Measurements from ENCODE around the gene RPL36.
A peak's percentile ranks its signal among the peaks of the same experiment; 100 is the strongest.

The RPL36 gene

GRCh38 chr19:5703819-5704818 is 14.0 kb downstream of the RPL36 start:
- peaks cover 50 to 80% of the 10 kb centered on the region in 2 donors for H3K36me3 ChIP-seq (replicated peaks in 1 of 2; ENCODE audit: control insufficient read depth in 2 of 2, insufficient read depth in 2 of 2, low read length in 2 of 2)
- no peak overlapping the region for H3K4me2 ChIP-seq (ENCODE audit: insufficient read depth, low read length, poor library complexity, severe bottlenecking)
- peaks cover 0 to 13% of the 10 kb centered on the region in 2 donors for H3K9me3 ChIP-seq (replicated peaks in 1 of 2; ENCODE audit: control insufficient read depth in 2 of 2, insufficient read depth in 1 of 2, low read depth in 1 of 2, low read length in 2 of 2)
- no peak overlapping the region for H4K91ac ChIP-seq (ENCODE audit: low read depth, low read length, poor library complexity)
- H2AK5ac ChIP-seq (ENCODE audit: low read depth, low read length) = peak overlapping the region; percentile 32
- WGBS, 2 donors (ENCODE audit: extremely low coverage in 2 of 2, insufficient read length in 2 of 2, insufficient replicate concordance in 1 of 2) = no CpG with 5 or more reads among the region's 40 CpGs
- H3K4me3 ChIP-seq (ENCODE audit: low read length in 2 of 2) = no peak overlapping the region
- no peak for DNase-seq (ENCODE audit: low spot score)
- H2BK12ac ChIP-seq (ENCODE audit: low read length) = no peak overlapping the region
- peaks cover 11% of the 10 kb centered on the region for H3K79me1 ChIP-seq (ENCODE audit: low read depth, low read length)
- H2AFZ ChIP-seq (ENCODE audit: low read length) = no peak overlapping the region
- no peaks in the 10 kb centered on the region for H3K4me1 ChIP-seq (ENCODE audit: control insufficient read depth in 2 of 2, insufficient read depth in 1 of 2, low read depth in 1 of 2, low read length in 2 of 2)
- H2BK5ac ChIP-seq (ENCODE audit: low read length) = peak overlapping the region; percentile 20
- no peak overlapping the region for H3K27ac ChIP-seq (replicated peaks; ENCODE audit: low read length)
- H3K14ac ChIP-seq (ENCODE audit: low read length) = no peak overlapping the region
- H3K23ac ChIP-seq (ENCODE audit: low read depth, low read length, poor library complexity) = no peak overlapping the region
- H3K18ac ChIP-seq (ENCODE audit: low read length) = no peak overlapping the region
- H2BK120ac ChIP-seq (ENCODE audit: low read depth, low read length) = peak overlapping the region; percentile 89
- H4K8ac ChIP-seq (ENCODE audit: low read depth, low read length) = no peak overlapping the region
- H2BK15ac ChIP-seq (ENCODE audit: low read length) = no peak overlapping the region
- H3K27me3 ChIP-seq (ENCODE audit: control insufficient read depth in 3 of 3, insufficient read depth in 3 of 3, low read depth in 1 of 3, low read length in 3 of 3) = no peaks in the 10 kb centered on the region
- no peak overlapping the region for H3K4ac ChIP-seq (ENCODE audit: low read length)
- H3K9ac ChIP-seq (ENCODE audit: low read depth, low read length, poor library complexity) = no peak overlapping the region

- H3K79me1 ChIP-seq (ENCODE audit: low read depth, low read length) = peaks cover 11% of the 10 kb centered on the region
- no peak overlapping the region for H2AK5ac ChIP-seq (ENCODE audit: low read depth, low read length)
- H3K9ac ChIP-seq (ENCODE audit: low read depth, low read length, poor library complexity) = no peak overlapping the region
- H3K27ac ChIP-seq (replicated peaks; ENCODE audit: low read length) = no peak overlapping the region
- WGBS, 2 donors (ENCODE audit: extremely low coverage in 2 of 2, insufficient read length in 2 of 2, insufficient replicate concordance in 1 of 2) = no CpG with 5 or more reads among the region's 16 CpGs
- no peak overlapping the region for H3K4me2 ChIP-seq (ENCODE audit: insufficient read depth, low read length, poor library complexity, severe bottlenecking)
- H3K4me1 ChIP-seq (ENCODE audit: control insufficient read depth in 2 of 2, insufficient read depth in 1 of 2, low read depth in 1 of 2, low read length in 2 of 2) = no peaks in the 10 kb centered on the region
- no peak for DNase-seq (ENCODE audit: low spot score)
- no peaks in the 10 kb centered on the region for H3K27me3 ChIP-seq (ENCODE audit: control insufficient read depth in 3 of 3, insufficient read depth in 3 of 3, low read depth in 1 of 3, low read length in 3 of 3)
- peaks cover 50 to 78% of the 10 kb centered on the region in 2 donors for H3K36me3 ChIP-seq (replicated peaks in 1 of 2; ENCODE audit: control insufficient read depth in 2 of 2, insufficient read depth in 2 of 2, low read length in 2 of 2)
- no peak overlapping the region for H2BK120ac ChIP-seq (ENCODE audit: low read depth, low read length)
- H3K18ac ChIP-seq (ENCODE audit: low read length) = no peak overlapping the region
- H2BK12ac ChIP-seq (ENCODE audit: low read length) = no peak overlapping the region
- no peak overlapping the region for H3K4me3 ChIP-seq (ENCODE audit: low read length in 2 of 2)
- H3K23ac ChIP-seq (ENCODE audit: low read depth, low read length, poor library complexity) = no peak overlapping the region
- H3K4ac ChIP-seq (ENCODE audit: low read length) = no peak overlapping the region
- no peak overlapping the region for H3K14ac ChIP-seq (ENCODE audit: low read length)
- H2AFZ ChIP-seq (ENCODE audit: low read length) = no peak overlapping the region
- H3K9me3 ChIP-seq (replicated peaks in 1 of 2; ENCODE audit: control insufficient read depth in 2 of 2, insufficient read depth in 1 of 2, low read depth in 1 of 2, low read length in 2 of 2) = peaks cover 0 to 11% of the 10 kb centered on the region in 2 donors
- H4K91ac ChIP-seq (ENCODE audit: low read depth, low read length, poor library complexity) = no peak overlapping the region
- no peak overlapping the region for H2BK5ac ChIP-seq (ENCODE audit: low read length)
- H2BK15ac ChIP-seq (ENCODE audit: low read length) = no peak overlapping the region
- H4K8ac ChIP-seq (ENCODE audit: low read depth, low read length) = no peak overlapping the region
Measured at GRCh38 chr19:5705552-5705951, 15.5 kb downstream of the RPL36 start.

GRCh38 chr19:5706876-5707573 is 16.9 kb downstream of the RPL36 start:
- peak overlapping the region; percentile 80 for H3K23ac ChIP-seq (ENCODE audit: low read depth, low read length, poor library complexity)
- H3K36me3 ChIP-seq (replicated peaks in 1 of 2; ENCODE audit: control insufficient read depth in 2 of 2, insufficient read depth in 2 of 2, low read length in 2 of 2) = peaks cover 54 to 84% of the 10 kb centered on the region in 2 donors
- no peak overlapping the region for H3K4ac ChIP-seq (ENCODE audit: low read length)
- H3K14ac ChIP-seq (ENCODE audit: low read length) = no peak overlapping the region
- no peak overlapping the region for H4K91ac ChIP-seq (ENCODE audit: low read depth, low read length, poor library complexity)
- H2BK5ac ChIP-seq (ENCODE audit: low read length) = no peak overlapping the region
- no peak overlapping the region for H2BK15ac ChIP-seq (ENCODE audit: low read length)
- H3K4me1 ChIP-seq (ENCODE audit: control insufficient read depth in 2 of 2, insufficient read depth in 1 of 2, low read depth in 1 of 2, low read length in 2 of 2) = no peaks in the 10 kb centered on the region
- H3K79me1 ChIP-seq (ENCODE audit: low read depth, low read length) = peaks cover 11% of the 10 kb centered on the region
- no peak overlapping the region for H3K4me2 ChIP-seq (ENCODE audit: insufficient read depth, low read length, poor library complexity, severe bottlenecking)
- DNase-seq (ENCODE audit: low spot score) = no peak
- H3K9me3 ChIP-seq (replicated peaks in 1 of 2; ENCODE audit: control insufficient read depth in 2 of 2, insufficient read depth in 1 of 2, low read depth in 1 of 2, low read length in 2 of 2) = peaks cover 0 to 6% of the 10 kb centered on the region in 2 donors
- H3K27ac ChIP-seq (replicated peaks; ENCODE audit: low read length) = no peak overlapping the region
- H3K27me3 ChIP-seq (ENCODE audit: control insufficient read depth in 3 of 3, insufficient read depth in 3 of 3, low read depth in 1 of 3, low read length in 3 of 3) = no peaks in the 10 kb centered on the region
- no CpG with 5 or more reads among the region's 35 CpGs for WGBS, 2 donors (ENCODE audit: extremely low coverage in 2 of 2, insufficient read length in 2 of 2, insufficient replicate concordance in 1 of 2)
- H2BK120ac ChIP-seq (ENCODE audit: low read depth, low read length) = no peak overlapping the region
- no peak overlapping the region for H2AK5ac ChIP-seq (ENCODE audit: low read depth, low read length)
- no peak overlapping the region for H2BK12ac ChIP-seq (ENCODE audit: low read length)
- H2AFZ ChIP-seq (ENCODE audit: low read length) = no peak overlapping the region
- H3K4me3 ChIP-seq (ENCODE audit: low read length in 2 of 2) = no peak overlapping the region
- H3K9ac ChIP-seq (ENCODE audit: low read depth, low read length, poor library complexity) = no peak overlapping the region
- no peak overlapping the region for H3K18ac ChIP-seq (ENCODE audit: low read length)
- H4K8ac ChIP-seq (ENCODE audit: low read depth, low read length) = no peak overlapping the region

Data from neuronal stem cell (in vitro differentiated cells).